AG04449 (cell line): ENCODE results near the gene JMJD1C.

Experiments
- CTCF ChIA-PET: fragments of 350-600 bp; formaldehyde crosslinking; extraction: SDS; loops from one replicate; lab custom pipeline; 2021; ENCODE audit warnings: antibody characterized with exemption; lab: Yijun Ruan, JAX
- POLR2A ChIA-PET: fragments of 400-600, 350-600 bp; formaldehyde crosslinking; extraction: SDS; loops from one replicate; lab custom pipeline; 2020; ENCODE audit warnings: antibody characterized with exemption, inconsistent platforms; lab: Yijun Ruan, JAX
- DNase-seq: peaks from one replicate; pipeline ENCODE4 v3.0.0-alpha.2; 2010; ENCODE audit warnings: low read depth, low spot score
- H3K4me3 ChIP-seq: 2 replicates; pipeline ENCODE4 v1.5.1; 2011; ENCODE audit warnings: low read depth, mild to moderate bottlenecking, control low read depth, low read length
- TF ChIP-seq, protein P1 (sequence below): IDR thresholded peaks from one replicate; pipeline ENCODE4 v1.5.1; 2011; ENCODE audit warnings: mild to moderate bottlenecking, moderate library complexity, low read length, control low read depth, inconsistent platforms; ENCODE audit not compliant: insufficient read depth; ENCODE audit errors: missing control alignments

The JMJD1C gene

DNA sequence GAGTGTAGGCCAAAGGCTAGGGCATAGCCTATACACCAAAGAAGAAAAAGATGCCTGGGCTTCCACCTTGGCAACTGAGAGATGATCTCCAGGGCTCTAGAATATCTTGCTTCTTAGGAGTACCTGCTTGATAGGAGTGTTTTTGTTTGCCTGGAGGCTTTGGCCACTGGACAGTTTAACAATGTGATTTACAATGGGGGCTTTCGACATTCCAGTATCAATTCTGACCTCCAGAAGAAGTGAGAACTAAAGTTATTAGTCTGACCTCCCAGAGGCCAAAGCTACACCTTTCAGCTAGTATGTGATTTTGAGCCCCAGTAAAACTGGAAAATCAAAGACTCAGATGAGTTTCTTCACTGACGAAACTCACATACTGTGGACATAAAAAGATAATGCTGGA, 96.1 kb downstream of the JMJD1C start:
- POLR2A ChIA-PET, result no interaction called here
- no peak overlapping the region for H3K4me3 ChIP-seq
- TF ChIP-seq, protein P1, sequence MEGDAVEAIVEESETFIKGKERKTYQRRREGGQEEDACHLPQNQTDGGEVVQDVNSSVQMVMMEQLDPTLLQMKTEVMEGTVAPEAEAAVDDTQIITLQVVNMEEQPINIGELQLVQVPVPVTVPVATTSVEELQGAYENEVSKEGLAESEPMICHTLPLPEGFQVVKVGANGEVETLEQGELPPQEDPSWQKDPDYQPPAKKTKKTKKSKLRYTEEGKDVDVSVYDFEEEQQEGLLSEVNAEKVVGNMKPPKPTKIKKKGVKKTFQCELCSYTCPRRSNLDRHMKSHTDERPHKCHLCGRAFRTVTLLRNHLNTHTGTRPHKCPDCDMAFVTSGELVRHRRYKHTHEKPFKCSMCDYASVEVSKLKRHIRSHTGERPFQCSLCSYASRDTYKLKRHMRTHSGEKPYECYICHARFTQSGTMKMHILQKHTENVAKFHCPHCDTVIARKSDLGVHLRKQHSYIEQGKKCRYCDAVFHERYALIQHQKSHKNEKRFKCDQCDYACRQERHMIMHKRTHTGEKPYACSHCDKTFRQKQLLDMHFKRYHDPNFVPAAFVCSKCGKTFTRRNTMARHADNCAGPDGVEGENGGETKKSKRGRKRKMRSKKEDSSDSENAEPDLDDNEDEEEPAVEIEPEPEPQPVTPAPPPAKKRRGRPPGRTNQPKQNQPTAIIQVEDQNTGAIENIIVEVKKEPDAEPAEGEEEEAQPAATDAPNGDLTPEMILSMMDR, result no peak
- CTCF ChIA-PET, result no interaction called here
- DNase-seq, result no peak

GRCh38 chr10:63368365-63368764, 97.4 kb downstream of the JMJD1C start:
- H3K4me3 ChIP-seq, result no peak overlapping the region
- POLR2A ChIA-PET, result interaction anchor here (0.5 kb wide), 1 partner anchor 44 kb away, joined by 3 read pairs; no protein-coding TSS in a partner anchor
- CTCF ChIA-PET, result no interaction called here
- TF ChIP-seq, protein P1, result no peak
- no peak for DNase-seq

GRCh38 chr10:63366933-63367332, 98.8 kb downstream of the JMJD1C start:
- CTCF ChIA-PET, result interaction anchor here (1.1 kb wide), 1 partner anchor 353 kb away, joined by 3 read pairs; no protein-coding TSS in a partner anchor
- TF ChIP-seq, protein P1, result no peak
- POLR2A ChIA-PET, result interaction anchor here (1.0 kb wide), 1 partner anchor 9 kb away, joined by 4 read pairs; no protein-coding TSS in a partner anchor
- no peak overlapping the region for H3K4me3 ChIP-seq
- DNase-seq, result no peak

GRCh38 chr10:63365976-63366765, 99.6 kb downstream of the JMJD1C start:
- TF ChIP-seq, protein P1, result no peak
- ChIA-PET POLR2A (interaction anchor here (1.0 kb wide), 1 partner anchor 10 kb away, joined by 4 read pairs; no protein-coding TSS in a partner anchor), CTCF (interaction anchor here (1.1 kb wide), 1 partner anchor 354 kb away, joined by 3 read pairs; no protein-coding TSS in a partner anchor)
- H3K4me3 ChIP-seq, result no peak overlapping the region
- DNase-seq, result no peak

GRCh38 chr10:63364918-63365317, 100.9 kb downstream of the JMJD1C start:
- ChIA-PET POLR2A (no interaction called here), CTCF (interaction anchor here (1.1 kb wide), 1 partner anchor 355 kb away, joined by 3 read pairs; no protein-coding TSS in a partner anchor)
- DNase-seq, result no peak
- TF ChIP-seq, protein P1, result no peak
- no peak overlapping the region for H3K4me3 ChIP-seq

DNA sequence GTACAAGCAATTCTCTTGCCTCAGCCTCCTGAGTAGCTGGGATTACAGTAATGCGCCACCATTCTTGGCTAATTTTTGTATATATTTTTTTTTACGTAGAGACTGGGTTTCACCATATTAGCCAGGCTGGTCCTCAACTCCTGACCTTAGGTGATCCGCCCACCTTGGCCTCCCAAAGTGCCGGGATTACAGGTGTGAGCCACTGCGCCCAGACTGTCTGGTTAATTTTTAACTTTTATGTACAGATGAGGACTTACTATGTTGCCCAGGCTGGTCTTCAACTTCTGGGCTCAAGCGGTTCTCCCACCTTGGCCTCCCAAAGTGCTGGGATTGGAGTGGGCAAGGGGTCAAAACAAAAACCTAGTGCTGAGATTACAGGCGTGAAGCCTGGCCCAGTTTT, 101.8 kb downstream of the JMJD1C start:
- H3K4me3 ChIP-seq, result no peak overlapping the region
- CTCF ChIA-PET, result interaction anchor here (1.1 kb wide), 1 partner anchor 356 kb away, joined by 3 read pairs; no protein-coding TSS in a partner anchor
- TF ChIP-seq, protein P1, result no peak
- POLR2A ChIA-PET, result no interaction called here
- DNase-seq, result no peak
